ENCODE measurements around the gene MFSD8. TPM values are rescaled to one million over a fixed set of nuclear protein-coding genes. Genes with fewer than 3 reads are reported as not detected.

Gene MFSD8
- total RNA-seq, 1 donor from 2014 or later = 20.9 TPM

DNA sequence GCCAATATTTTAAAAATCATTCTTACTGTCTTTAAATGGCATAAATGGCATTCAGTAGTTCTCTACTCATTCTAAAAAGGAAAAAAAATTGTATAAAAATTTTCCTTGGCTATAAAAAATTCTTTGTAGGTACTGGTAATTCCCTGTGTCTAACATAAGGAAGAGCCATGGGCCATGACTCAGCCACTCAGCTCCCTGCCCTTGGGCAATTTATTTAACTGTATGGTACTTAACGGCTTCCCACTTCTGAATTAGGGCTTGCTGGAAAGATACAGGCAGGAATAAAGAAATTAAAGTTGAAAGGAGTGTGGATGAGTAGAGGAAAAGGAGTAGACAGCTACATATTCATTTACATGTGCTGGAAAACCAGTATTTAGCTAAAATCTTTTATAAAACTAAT is 30.8 kb upstream of the MFSD8 start:
- Histone ChIP-seq H3K4me1 (no peaks in the 10 kb centered on the region), H3K9me3 (peaks cover 9% of the 10 kb centered on the region), H3K36me3 (no peaks in the 10 kb centered on the region), H3K27me3 (ENCODE audit: low read depth) (no peaks in the 10 kb centered on the region), H3K4me3 (no peak overlapping the region), H3K27ac (no peak overlapping the region)
- DNase-seq = peak; percentile 64
- TF ChIP-seq CTCF (IDR thresholded peaks at IDR 0.05) = no peak
- peak; percentile 74 to 87 for ATAC-seq
- intact Hi-C loops (cut with DNase I) = no loop called here

DNA sequence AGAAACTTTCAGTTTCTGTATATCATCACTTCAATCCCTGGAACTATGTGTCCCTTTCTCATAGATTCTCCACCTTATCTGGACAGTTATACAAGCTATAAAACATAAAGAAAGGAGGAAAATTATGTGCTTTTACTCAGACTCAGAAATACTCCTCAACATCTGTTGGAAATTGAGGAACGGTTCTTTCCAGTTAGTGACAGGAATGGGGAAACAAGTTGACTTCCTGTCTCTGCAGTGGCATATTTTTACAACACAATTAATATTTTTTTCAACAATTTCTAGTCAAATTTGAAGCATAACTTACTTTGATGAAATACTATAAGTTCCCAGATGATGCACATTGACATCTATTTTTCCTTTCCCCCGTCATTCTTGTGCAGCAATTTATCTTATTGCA is 28.2 kb upstream of the MFSD8 start:
- Histone ChIP-seq H3K27me3 (ENCODE audit: low read depth) (no peaks in the 10 kb centered on the region), H3K36me3 (peaks cover 5% of the 10 kb centered on the region), H3K4me1 (no peaks in the 10 kb centered on the region), H3K27ac (no peak overlapping the region), H3K9me3 (no peaks in the 10 kb centered on the region), H3K4me3 (no peak overlapping the region)
- intact Hi-C loops (cut with DNase I) = no loop called here
- ATAC-seq (no peak), DNase-seq (no peak)
- TF ChIP-seq CTCF (IDR thresholded peaks at IDR 0.05) = no peak

GRCh38 chr4:127988638-127989037 is 23.7 kb upstream of the MFSD8 start:
- intact Hi-C loops (cut with DNase I) = no loop called here
- Histone ChIP-seq H3K27ac (no peak overlapping the region), H3K4me1 (no peaks in the 10 kb centered on the region), H3K4me3 (no peak overlapping the region), H3K27me3 (ENCODE audit: low read depth) (no peaks in the 10 kb centered on the region), H3K9me3 (no peaks in the 10 kb centered on the region), H3K36me3 (peaks cover 38% of the 10 kb centered on the region)
- ATAC-seq = no peak
- no peak for TF ChIP-seq CTCF (IDR thresholded peaks at IDR 0.05)
- no peak for DNase-seq

GRCh38 chr4:127985989-127986388 is 21.0 kb upstream of the MFSD8 start:
- intact Hi-C loops (cut with DNase I) = no loop called here
- H3K27me3 ChIP-seq (ENCODE audit: low read depth) = no peaks in the 10 kb centered on the region
- H3K9me3 ChIP-seq = no peaks in the 10 kb centered on the region
- TF ChIP-seq CTCF (IDR thresholded peaks at IDR 0.05) = no peak
- no peak overlapping the region for H3K4me3 ChIP-seq
- peaks cover 38% of the 10 kb centered on the region for H3K36me3 ChIP-seq
- H3K4me1 ChIP-seq = no peaks in the 10 kb centered on the region
- DNase-seq (no peak), ATAC-seq (no peak)
- no peak overlapping the region for H3K27ac ChIP-seq

DNA sequence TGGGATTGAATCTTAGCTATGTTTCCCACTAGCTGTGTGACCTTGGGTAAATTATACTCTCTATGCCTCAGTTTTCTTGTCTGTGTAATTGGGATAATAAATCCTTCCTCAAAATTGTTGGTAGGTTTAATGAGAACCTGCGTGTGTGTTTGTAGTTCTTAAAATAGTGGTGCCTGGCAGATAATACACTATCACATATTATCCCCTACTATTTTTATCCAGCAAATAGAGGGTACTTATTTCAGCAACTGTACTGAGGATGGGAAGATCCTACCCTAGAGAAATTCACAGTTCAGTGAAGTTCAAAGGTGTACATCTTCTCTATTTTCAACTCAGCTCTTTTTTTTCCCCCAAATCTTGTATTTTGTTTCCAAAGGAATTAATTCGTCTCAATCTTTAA is 17.5 kb upstream of the MFSD8 start:
- no peak overlapping the region for H3K4me3 ChIP-seq
- no peak for ATAC-seq

More for the DNA sequence above, 17.5 kb upstream of the MFSD8 start:
- no peak overlapping the region for H3K27ac ChIP-seq
- no peaks in the 10 kb centered on the region for H3K27me3 ChIP-seq (ENCODE audit: low read depth)
- TF ChIP-seq CTCF (IDR thresholded peaks at IDR 0.05) = no peak
- H3K4me1 ChIP-seq = no peaks in the 10 kb centered on the region
- H3K36me3 ChIP-seq = peaks cover 33% of the 10 kb centered on the region
- peaks cover 6% of the 10 kb centered on the region for H3K9me3 ChIP-seq
- intact Hi-C loops (cut with DNase I) = no loop called here
- DNase-seq = no peak
